CD4-positive, alpha-beta T cell treated with Interleukin-15 for 1 hour (primary cell): ENCODE data around the gene ATG7.

Source experiments
- DNase-seq: peaks from one replicate; pipeline ENCODE4 v3.0.0-alpha.2; 2020

The ATG7 gene

DNA sequence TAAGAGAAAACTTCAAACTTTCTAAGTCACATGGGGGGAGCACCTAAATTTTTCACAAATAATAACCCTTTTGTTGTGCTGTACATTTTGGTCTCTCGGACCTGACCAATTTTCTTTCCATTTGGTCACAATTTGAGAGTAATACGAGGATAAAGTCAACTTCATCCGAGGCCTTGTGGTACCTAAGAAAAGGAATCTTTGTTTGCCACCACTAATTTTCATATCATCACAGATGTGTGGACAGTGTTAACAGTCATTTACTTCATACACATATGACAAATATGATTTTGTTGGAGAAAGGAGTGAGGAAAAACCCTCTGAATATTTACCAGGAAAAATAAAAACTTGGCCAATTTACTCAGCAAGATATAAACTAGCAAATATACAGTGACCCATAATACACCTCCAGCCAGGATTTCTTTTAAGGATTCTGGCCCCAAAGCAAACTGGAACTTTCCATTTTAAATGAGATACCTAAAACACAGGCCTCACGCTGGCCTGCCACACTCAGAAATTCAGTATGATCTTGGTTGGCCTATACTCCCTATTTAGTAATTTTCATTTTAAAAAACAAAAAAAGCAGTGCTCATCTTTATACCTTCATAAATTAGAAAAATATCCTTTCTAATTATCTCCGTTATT is 330.8 kb downstream of the ATG7 start:
- DNase-seq, result no peak

DNA sequence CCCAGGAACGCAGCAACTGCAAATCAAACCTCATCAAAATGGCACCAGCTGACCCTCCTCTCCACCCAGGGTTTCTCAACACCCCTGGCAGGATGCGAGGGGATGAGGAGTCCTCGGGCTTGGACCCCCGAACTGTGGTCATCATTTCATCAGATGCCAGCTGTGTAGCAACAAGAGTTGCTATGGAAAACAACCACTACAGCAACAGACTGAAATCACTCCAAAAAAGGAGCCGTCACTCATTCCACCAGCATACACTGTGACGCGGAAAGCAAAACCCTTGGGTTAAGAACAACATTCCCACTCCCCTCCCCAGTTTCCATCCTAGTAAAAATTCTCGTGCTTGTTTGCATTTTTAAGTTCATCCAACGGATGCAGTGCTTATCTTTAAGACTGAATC is 331.4 kb downstream of the ATG7 start:
- DNase-seq, result no peak

DNA sequence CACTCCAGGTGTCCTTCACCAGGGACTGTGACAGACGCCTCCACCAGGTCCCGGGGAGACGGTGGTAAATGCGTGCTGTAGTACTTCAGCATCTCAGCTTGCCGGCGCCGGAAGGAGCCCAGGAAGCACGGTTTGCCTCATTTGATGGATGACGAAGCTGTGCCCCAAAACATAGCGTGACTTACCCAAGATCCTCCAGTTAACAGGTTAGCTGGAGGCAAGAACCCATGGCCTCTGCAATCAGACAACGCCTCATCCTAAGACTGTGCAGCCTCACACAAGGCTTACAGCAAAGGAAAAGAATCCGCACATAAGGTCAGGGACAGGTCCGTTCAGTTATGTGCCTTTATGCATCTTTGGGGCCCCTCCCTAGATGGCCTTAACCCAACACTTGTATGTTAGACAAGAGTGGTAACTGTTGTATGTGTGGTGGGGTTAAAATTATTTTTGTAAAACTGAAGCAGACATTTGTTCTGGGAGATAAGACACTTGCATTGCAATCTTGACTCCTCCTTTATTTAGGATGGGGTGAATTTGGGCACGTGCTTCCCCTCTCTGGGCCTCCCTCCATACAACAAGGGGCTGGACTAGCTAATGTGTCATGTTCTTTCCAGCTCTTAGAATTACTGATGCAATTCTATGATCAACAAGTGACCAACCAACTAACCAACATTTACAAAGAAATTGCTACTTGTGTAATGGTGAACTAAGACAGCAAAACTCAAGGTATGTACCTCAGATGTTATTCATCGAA is 332.1 kb downstream of the ATG7 start:
- no peak for DNase-seq

DNA sequence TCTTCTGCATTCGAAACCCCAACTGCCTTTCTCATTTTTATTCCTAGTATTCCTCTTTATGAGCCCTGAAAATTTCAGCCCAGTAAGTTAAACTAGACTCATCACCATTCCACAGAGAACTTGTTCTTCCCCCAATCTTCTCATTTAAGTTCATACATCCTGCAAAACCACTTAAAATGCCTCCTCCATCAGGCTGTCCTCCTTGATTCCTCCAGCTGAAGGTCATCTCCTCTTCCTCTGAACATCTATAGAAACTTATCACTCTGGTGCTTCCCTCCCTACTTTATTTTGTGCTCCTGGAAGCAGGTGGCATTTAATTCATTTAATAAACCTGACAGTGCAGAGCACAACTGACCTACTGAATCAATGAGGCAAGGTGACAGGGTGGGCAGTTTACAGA is 333.2 kb downstream of the ATG7 start:
- no peak for DNase-seq

DNA sequence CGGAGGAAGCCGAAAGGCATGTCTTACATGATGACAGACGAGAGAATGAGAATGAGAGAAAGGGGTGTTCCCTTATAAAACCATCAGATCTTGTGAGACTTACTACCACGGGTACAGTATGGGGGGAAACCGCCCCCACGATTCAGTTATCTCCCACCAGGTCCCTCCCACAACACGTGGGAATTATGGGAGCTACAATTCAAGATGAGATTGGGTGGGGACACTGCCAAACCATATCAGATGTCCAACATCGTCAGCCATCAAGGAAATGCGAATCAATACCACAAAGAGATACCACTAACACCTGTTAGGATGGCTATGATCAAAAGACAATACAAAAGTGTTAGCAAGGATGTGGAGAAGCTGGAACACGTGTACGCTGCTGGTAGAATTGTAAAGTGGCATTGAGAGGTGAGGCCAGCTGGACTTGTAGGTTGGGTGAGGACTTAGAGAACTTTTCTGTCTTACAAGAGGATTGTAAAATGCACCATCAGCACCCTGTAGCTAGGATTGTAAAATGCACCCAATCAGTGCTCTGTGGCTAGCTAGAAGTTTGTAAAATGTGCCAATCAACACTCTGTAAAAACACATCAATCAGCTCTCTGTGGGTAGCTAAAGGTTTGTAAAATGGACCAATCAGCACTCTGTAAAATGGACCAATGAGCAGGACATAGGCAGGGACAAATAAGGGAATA is 334.0 kb downstream of the ATG7 start:
- DNase-seq, result no peak

DNA sequence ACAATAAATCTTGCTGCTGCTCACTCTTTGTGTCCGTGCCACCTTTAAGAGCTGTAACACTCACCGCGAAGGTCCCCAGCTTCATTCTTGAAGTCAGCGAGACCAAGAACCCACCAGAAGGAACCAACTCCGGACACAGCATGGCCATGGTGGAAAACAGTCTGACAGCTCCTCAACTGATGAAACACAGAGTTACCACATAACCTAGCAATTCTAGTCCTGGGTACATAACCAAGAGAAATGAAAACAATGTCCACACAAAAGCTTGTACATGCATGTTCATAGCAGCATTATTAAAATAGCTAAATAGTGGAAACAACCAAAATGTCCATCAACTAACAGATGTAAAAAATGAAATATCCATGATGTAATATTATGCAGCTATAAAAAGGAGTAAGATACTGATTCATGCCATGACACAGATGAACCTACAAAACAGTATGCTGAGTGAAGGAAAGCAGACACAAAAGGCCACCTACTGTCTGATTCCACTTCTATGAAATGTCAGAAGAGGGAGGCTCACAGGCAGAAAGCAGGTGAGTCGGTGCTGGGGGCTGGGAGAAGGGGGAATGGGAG is 334.8 kb downstream of the ATG7 start:
- no peak for DNase-seq
